Anterior cingulate cortex (tissue), 58 donors: ENCODE measurements around the gene PITRM1.
"Not testable (repeated sequence)": the region's sequence is repeated elsewhere in the genome, so short reads cannot be mapped to it uniquely, and the experiment has no call there.

ENCODE experiments used
- DNase-seq, 58 donors: peaks; one replicate each; lab custom pipeline; 2025; lab: John Stamatoyannopoulos, UW

PITRM1 gene, protein sequence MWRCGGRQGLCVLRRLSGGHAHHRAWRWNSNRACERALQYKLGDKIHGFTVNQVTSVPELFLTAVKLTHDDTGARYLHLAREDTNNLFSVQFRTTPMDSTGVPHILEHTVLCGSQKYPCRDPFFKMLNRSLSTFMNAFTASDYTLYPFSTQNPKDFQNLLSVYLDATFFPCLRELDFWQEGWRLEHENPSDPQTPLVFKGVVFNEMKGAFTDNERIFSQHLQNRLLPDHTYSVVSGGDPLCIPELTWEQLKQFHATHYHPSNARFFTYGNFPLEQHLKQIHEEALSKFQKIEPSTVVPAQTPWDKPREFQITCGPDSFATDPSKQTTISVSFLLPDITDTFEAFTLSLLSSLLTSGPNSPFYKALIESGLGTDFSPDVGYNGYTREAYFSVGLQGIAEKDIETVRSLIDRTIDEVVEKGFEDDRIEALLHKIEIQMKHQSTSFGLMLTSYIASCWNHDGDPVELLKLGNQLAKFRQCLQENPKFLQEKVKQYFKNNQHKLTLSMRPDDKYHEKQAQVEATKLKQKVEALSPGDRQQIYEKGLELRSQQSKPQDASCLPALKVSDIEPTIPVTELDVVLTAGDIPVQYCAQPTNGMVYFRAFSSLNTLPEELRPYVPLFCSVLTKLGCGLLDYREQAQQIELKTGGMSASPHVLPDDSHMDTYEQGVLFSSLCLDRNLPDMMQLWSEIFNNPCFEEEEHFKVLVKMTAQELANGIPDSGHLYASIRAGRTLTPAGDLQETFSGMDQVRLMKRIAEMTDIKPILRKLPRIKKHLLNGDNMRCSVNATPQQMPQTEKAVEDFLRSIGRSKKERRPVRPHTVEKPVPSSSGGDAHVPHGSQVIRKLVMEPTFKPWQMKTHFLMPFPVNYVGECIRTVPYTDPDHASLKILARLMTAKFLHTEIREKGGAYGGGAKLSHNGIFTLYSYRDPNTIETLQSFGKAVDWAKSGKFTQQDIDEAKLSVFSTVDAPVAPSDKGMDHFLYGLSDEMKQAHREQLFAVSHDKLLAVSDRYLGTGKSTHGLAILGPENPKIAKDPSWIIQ

DNA sequence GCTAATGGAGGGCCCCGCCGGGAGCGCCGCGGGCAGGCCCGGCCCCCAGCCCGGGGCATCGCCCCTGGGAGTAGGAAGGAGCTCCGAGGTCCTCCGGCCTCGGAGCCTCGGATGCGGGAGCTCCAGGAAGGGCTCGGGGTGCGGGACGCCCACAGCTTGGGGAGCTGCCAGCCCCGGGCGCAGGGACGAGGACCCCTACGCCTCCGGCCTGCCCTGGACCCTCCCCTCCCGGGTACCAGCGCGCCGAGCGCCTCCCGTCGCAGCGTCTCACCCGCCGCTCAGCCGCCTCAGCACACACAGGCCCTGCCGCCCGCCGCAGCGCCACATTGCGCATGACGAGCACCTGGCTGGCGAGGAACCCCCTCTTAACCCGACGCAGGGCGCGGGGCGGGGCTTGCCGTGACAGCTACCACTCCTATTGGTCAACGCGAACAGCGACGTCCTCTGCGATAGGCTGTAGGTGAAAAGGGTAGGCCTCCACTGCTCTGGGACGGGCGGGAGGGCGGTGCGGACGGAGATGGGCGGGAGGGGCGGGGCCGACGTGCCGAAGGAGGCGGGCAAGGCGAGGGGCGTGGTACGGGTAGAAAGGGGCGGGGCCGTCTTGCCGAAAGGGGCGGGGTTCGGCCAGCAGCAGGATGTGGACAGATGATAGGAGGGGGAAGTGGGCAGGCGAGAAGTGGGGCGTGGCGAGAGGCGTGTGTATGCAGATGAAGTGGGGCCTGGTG lies at the start of gene PITRM1:
Gene PITRM1, minus strand, starts transcription at position 337 of the 725 bp plus-strand sequence. Its CDS starts 10 bp downstream, at position 327.
- DNase-seq, result peak; percentile 85 to 100 (median 98)

DNA sequence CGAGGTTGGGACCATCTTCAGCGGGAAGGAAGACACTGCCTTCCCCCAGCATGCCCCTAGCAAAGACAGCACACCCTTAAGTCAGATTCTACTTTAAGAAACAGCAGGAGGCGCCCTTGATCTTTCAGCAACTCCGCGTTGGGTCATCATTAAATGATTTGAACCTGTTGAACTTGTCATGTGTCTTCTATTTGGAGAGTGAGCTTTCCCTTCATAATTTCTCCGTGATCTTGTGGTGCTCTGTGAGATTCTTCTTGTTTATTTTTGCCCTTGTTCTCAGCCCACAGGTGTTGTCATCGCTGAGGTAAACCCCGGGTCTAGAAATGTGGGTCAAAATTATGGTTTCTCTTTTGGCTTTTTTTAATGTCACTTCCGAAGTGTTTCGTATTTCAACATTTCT lies 49.5 kb upstream of the PITRM1 start:
- no peak for DNase-seq

DNA sequence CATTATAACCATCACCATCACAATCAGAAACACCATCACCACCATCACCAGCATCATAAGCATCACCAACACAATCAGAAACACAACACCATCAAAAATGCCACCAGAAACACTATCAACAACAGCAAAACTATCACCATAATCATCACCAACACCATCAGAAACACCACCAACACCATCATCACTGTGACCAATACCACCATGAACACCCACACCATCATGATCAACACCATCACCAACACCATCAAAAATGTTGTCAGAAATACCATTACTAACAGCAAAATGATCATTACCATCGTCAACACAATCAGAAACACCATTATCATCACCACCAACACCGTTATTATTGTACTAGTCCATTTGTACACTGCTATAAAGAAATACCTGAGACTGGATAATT lies 49.0 kb upstream of the PITRM1 start:
- DNase-seq, result not testable (repeated sequence)

DNA sequence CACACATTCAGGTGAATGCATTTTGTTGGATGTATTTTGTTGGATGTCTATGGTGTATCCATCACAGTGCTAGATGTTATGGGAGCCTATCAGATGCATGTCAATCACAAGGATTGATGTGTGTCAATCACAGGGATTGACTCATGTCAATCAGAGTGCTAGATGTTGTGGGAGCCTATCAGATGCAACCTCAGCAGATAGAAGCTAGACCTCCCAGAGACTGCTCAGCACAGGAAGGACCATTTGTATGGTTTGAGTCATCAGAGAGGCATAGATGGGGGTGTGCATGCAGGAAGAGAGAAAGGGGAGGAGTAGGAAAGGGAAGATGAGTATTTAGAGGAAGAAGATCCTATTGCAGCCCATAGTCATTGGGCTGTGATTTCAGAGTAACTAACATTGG lies 48.3 kb upstream of the PITRM1 start:
- DNase-seq, result no peak

DNA sequence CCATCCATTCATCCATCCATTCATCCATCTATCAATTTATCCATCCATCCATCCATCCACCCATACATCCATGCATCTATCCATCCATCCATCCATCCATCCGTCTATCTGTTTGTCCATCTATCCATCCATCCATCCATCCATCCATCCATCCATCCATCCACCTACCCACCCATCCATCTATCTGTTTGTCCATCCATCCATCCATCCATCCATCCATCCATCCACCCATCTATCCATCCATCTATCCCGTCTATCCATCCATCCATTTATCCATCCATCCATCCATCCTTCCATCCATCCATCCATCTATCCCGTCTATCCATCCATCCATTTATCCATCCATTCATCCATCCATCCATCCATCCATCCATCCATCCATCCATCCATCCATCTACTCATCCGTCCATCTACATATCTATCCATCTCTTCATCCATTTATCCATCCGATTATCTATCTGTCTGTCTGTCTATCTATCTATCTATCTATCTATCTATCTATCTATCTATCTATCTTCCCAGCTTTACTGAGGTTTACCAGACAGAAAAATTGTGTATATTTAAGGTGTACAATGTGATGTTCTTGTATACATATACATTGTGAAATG lies 46.5 kb upstream of the PITRM1 start:
- not testable (repeated sequence) for DNase-seq

DNA sequence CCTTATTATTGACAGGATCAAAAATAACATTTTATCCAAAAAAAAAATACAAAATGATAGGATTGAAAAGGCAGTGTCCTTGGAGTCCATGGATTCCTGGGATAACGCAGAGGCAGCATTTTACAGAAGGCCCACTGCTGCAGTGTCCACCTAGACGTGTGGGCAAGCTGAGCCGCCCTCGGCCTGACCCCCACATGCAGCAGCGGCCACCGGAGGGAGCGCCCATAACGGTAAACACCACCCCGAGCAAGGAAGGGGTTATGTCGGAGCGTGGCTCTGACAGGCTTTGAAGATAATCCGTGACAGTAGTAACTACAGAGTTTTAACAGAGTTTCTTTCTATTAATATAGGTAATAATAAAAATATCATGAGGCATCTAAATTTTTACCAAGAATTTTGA lies 45.3 kb upstream of the PITRM1 start:
- DNase-seq, result no peak

DNA sequence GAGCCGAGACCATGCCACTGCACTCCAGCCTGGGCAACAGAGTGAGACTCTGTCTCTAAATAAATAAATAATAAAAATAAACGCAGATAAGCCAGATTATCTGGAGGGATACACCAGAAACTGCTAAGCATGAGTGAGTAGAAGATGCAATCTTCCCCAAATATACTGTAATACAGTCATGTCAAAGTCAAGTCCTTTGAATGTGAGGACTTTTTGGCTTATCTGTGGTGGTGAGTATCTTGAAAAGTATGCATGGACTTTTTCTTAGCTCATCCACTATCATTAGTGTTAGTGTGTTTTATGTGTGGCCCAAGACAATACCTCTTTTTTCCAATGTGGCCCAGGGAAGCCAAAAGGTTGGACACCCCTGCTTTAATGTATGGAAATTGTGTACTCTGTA lies 44.7 kb upstream of the PITRM1 start:
- no peak for DNase-seq

DNA sequence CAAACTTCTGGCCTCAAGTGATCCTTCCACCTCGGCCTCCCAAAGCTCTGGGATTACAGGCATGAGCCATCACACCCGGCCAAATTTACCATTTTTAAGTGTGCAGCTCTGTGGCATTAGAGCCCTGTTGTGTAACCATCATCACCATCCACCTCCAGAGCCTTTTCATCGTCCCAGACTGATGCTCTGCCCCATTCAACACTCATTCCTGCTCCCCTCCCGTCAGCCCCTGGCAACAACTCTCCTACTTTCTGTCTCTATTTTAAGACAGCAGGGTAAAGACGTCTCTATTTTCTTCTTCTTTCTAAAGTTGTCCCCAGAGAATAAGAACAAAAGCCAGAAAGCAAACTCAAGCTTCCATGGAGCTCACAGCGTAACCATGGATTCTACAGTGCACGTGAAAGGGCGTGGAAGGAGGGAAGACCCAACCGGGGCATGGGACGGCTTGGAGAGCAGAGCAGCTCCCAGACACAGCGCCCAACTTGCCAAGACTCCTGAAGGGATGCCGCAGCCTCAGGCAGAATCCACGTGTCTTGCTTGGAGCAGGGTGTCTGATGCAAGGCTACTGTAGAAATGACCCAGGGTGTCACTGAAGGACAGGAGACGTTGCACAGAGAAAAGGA lies 42.7 kb upstream of the PITRM1 start:
- peak in 5 of 58 donors; percentile 15 to 53 (median 31) for DNase-seq

DNA sequence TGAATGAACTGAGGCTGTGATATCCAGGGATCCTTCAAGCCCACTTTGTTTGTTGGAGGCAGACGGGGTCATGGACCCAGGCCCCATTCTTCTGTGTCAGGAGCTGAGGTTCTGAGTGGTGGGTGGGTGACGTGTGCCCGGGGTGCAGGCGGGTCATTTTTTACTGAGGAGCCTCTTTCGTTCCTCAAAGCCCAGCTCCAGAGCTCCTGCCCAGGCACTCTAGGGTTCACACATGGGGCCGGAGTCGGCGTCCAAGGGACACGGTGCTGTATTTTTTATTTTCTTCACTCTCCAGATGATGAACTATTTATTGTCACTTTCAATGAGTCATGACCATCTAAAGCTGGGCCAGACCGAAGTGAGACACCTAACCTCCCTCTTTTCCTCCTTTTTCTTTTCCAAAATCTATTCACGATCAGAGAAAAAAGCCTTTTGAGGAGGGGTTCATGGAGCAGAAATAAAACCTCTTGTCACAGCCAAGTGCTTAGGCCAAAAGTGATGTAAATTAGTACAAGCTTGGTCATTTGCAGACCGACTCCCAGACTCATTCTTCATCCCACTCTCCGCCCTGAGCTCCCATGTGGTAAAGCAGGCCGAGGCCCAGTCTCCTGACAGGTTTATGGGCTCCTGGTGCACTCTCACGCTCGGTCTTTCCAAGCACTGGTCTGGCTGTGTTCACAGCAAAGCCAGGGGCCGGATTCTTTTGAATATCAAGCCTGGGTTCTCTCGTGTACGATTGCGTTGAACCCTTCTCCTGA lies 41.4 kb upstream of the PITRM1 start:
- no peak for DNase-seq

DNA sequence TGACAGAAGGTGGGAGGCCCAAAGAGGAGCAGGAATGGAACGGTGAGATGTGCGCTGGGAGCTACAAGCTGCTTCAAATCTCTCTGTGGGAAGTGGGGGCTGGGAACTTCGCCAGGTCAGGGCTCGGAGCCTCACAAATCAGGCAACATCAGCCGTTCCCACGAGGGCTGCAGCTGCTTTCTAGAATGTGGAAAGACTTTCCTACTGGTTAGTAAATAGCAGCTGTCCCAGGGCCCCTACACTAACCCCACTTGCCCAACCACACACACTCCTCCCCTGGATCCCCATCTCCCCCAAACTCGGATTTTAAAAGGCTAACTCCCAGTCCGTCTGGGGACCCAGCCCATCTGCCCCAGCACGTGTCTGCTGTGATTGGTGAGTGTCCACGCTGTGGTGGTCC lies 40.6 kb upstream of the PITRM1 start:
- DNase-seq, result no peak

DNA sequence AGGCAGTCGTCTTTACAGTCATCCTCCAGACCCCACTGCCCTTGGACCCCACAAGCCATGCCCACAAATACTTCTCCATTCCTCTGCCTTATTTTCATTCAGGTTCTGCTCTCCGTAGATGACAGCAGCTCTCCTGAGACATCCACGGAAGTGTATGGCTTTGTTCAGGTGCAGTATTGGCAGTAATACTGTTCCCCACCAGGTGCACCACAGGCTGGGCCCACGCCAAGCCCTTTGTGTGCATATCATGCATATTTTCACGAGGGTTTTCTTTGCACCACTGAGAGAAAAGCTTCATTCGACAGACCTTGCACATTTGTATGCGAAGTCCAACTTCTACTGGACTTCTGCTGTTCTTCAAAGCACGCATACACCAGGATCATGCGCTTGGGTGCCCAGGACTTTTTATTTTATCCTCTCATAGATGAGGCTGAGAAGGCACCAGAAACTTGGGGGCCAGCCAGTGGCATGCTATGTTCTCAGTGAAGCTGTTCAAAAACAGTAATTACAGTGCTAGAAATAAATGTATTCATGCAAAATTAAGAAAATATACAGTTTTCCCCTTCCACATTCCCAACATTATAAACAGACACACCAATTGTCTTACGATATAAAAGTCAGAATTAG lies 37.8 kb upstream of the PITRM1 start:
- no peak for DNase-seq

DNA sequence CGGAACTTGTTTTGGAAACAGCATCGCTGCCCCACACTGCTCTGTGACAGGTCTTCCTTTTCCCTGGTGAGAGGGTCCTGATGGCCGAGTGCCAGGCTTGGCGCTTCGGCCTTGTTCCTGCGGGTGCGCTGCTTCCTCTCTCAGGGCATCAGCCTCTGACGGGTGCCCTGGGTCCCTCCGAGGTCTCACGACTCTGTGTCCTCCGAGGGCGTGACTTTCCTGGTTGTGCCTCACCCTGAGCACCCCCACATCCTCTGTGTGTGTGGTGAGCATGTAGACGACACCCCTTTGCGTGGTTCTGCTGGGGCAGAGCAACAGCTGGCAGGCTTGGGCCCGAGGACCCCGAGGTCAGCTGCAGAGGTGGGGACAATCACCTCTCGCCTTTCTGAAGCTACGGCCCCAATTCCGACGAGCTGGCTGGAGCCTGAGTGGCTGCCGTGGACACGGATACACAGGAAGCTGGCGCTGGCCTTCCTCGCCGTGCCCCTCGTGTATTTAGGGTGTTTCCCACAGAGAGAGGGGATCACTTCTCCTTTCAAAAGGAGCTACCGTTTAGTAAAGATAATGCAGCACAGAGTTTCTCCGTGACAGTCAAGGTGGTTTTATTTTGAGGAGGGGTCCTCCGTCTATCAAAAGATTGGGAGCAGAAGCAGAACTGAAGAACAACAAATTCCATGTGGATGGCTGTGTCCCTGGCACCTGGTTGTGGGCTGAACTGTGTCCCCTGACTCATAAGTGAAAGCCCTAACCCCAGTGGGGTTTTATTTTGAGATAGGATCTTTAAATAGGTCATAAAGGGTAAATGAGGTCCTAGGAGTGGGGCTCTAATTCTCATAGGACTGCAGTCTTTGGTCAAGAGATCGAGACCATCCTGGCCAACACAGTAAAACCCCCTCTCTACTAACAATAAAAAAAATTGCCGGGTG lies 36.2 kb upstream of the PITRM1 start:
- DNase-seq, result no peak

DNA sequence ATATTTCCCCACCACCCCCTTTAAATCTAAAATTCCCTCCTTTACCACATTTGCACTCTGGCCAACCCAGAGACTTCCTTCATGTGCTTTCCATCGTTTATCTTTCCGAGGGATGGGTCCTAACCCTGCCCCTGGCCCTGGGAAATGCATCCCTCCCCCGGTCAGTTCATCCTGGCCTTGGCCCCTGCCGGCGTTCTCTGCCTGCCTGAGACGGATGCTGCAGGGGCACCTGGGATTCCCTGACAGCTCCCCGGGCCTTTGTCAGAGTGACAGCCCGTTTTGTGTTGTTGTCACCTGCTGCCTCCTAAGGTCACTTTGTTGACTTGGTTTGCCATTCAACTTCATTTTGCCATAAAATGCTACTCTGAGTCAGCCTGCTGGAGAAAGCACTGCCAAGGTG lies 34.8 kb upstream of the PITRM1 start:
- DNase-seq, result no peak

DNA sequence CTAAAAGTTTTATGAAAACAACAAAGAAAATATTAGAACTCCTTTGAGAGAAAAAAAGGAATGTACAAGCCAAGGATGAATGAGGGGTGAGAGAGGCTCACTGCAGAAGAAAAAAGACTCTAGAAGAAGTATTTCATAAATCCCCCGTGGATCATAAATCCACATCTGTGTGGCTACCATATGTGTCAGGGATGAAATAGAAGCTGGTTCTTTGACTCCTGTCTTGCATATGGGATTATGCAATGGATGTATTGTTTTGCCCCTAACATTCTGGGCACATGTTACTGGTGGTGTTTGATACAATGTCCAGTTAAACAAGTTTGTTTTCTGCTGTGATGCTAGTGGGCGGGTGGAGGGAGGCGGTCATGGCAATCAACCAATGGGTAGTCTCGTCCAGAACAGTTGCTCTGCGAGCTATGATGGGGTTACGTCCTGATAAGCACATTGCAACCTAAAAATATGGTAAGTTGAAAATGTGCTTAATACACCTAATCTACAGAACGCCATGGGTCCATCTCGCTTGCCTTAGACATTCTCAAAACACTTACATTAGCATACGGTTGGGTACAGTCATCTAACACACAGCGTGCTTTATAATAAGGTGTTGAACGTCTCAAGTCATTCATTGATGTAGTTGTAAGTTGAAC lies 34.1 kb upstream of the PITRM1 start:
- DNase-seq, result no peak

DNA sequence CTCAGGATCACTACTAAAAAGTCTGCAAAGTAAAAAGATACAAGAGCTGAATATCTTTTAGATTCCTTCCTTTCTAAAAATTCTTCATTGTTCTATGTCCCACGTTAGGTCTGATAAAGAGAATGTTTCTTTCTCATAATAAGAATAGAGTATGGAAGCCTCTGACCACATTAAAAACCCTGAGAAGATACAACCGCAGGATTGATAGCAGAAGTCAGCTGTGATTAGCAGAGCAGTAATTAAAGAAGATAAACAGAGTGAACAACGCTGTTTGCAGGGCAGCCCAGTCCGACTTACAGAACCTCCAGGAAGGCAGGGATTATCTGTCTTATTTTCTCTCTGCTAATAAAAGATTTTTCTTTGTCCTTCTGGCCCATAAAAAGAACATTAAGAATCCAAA lies 31.4 kb upstream of the PITRM1 start:
- no peak for DNase-seq

DNA sequence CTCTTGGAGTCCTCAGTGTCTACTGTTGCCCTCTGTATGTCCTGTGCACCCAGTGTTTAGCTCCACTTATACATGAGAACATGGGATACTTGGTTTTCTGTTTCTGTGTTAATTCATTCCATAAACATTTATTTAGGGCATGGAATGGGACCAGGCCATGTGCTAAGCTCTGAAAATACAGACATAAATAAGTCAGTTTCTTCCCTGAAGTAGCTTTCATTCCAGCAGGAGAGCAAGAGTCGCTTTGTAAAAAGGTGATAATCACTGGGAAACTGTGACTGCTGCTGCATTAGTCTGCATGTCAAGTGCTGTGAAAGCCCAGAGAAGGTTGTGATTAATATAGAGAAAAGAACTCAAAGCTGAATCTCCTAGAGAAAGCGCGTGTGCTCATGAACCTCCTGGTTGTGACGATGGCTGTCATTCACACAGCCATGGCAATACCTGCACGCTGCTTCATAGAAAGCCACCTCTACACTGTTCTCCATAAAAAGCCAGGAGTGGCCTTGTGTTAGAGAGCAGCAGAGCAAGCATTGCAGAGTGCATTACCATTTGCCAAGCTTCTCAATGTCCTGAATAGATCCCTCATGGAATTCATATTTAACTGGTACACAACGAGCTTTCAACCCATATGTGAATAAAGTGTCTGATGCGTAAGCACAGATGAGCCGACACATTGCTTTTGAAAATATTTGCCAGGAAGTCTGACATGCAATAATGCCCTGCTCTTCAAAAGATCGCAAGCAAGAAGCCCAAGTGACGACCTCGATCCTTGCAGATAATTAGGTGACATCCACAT lies 30.6 kb upstream of the PITRM1 start:
- no peak for DNase-seq
